HG02642 (cell line): ENCODE data around the gene KHDC1L.
"Not testable (repeated sequence)": the region's sequence is repeated elsewhere in the genome, so short reads cannot be mapped to it uniquely, and the experiment has no call there.

Experiments used
- ATAC-seq: cut with Tn5 transposase; IDR thresholded peaks from one replicate; pipeline ENCODE4 v1.9.1; 2021; ENCODE audit warnings: mild to moderate bottlenecking; ENCODE audit not compliant: unreplicated experiment, poor library complexity

The KHDC1L gene

DNA sequence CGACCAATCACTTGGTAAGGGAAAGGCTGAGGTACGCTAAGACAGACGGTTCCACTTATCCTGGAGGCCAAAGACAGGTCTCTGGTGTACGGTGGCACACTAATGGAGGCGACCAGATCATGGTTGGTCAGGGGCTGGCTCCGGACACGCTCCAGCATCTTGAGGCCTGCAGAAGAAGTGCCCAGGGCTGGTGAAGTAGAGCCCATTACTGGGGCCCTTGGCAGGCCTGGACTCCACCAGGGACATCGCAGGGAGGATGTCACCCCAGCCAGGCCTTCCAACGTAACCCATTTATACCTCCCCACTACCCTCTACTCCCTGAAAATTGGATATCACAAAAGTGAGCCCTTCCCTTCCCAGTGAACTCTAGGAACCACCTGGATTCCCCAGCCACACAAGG lies 16.2 kb downstream of the KHDC1L start:
- no peak for ATAC-seq

DNA sequence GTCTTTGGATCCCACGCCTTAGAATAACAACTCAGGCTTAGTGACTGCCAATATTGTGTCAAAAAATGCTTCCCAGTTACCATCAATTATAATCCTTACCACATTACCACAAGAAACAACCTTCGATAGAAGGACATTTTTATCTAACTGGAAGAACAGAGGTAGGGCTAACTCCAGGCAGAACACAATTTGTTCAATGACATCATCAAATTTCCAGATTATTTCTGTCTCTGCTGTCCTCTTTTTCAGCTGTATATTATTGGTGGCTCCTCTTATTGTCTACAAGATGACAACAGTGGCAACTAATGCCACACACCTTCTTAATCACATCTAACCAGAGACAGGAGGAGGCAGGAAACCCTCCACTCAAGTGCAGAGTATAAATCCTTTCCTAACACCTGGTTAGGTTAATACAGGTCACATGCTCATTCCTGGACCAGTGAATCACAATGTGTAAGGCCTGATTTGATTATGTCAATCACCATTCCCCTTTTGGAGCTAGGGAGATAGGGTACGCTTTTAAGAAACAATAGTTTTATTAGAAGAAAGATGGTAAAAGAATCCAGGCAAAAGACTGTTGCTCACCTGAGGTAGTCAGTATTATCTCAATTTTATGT lies 18.0 kb downstream of the KHDC1L start:
- ATAC-seq, result no peak

DNA sequence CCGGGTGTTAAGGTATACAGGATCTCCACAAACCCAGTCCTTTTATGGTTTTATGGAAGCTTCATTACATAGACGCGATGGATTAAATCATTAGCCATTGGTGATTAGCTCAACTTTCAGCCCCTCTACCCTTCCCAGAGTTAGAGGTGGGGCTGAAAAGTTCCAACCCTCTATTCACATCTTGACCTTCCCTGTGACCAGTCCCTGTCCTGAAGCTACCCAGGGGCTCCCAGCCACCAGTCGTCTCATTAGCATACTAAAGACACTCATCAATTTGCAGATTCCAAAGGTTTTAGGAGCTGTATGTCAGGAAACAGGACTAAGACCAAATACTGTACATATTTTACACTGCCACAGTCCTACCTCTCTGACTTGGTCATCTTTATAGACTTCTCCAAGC lies 21.0 kb downstream of the KHDC1L start:
- no peak for ATAC-seq

DNA sequence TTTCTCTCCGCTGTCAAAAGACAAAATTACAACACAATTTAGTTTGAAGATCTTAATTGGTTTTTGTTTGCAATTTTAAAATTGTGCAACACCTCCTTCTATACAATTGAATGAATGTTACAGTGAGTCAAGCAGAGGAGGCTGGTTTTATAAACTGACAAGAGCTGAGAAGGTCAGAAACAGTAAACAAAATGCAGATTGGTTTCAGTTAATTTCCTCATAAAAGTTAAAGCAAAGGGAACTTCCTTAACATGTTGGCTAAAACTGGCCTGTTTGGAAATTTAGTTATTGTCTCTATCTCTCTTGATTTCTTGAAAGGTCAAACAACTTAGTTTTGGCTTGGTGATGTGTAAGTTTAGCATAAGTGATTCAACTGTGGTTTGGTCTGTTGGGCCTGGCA lies 22.2 kb downstream of the KHDC1L start:
- no peak for ATAC-seq

DNA sequence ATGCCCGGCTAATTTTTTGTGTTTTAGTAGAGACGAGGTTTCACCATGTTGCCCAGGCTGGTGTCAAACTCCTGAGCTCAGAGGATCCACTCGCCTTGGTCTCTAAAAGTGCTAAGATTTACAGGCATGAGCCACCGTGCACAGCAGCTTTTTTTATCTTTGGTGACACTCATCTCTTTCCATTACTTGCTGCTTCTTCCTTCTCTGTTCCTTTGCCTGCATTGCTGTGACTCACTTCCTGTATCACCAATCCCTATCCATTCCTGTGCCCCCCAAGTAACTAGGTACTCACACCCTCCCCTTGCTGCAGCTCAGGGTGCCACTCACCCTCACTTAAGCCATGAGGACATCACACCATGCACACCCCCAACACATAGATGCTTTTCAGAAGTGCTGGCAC lies 24.6 kb downstream of the KHDC1L start:
- no peak for ATAC-seq

DNA sequence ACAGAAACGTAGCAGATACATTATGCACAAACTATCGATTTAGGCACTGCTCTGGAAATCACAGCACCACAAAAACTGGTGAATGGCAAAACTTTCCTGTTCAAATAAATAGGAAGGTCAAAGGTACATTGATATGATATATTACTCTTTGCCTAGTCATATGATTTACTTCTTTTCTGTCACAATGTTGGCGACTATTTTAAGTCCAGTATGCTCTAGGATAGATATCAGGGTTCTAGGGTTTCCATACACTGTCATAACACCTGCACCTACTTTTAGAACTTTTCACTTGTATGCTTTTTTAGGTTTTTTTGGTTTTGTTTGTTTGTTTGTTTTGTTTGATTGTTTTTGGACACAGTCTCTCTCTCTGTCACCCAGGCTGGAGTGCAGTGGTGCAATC lies 25.0 kb downstream of the KHDC1L start:
- no peak for ATAC-seq

DNA sequence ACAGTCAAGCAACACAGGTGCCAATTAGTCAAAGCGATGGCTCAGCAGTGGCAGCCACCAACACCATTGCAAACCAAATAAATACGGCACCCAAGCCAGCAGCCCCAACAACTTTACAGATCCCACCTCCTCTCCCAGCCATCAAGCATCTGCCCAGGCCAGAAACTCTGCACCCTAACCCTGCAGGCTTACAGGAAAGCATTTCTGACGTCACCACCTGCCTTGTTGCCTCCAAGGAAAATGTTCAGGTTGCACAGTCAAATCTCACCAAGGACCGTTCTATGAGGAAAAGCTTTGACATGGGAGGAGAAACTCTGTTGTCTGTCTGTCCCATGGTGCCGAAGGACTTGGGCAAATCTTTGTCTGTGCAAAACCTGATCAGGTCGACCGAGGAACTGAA lies 30.6 kb downstream of the KHDC1L start:
- ATAC-seq, result no peak

DNA sequence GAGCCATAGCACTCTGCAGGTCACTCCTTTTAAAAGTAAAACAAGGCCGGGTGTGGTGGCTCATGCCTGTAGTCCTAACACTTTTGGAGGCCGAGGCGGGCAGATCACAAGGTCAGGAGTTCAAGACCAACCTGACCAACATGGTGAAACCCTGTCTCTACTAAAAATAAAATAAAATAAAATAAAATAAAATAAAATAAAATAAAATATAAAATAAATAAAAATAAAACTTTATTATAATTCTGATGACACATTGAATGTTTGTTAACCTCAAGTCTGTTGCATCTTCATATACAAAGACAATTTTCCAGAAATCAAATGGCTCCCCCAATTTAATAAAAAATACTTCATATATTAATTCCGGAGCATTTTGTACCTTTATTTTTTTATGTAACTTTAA lies 32.0 kb downstream of the KHDC1L start:
- ATAC-seq, result not testable (repeated sequence)

DNA sequence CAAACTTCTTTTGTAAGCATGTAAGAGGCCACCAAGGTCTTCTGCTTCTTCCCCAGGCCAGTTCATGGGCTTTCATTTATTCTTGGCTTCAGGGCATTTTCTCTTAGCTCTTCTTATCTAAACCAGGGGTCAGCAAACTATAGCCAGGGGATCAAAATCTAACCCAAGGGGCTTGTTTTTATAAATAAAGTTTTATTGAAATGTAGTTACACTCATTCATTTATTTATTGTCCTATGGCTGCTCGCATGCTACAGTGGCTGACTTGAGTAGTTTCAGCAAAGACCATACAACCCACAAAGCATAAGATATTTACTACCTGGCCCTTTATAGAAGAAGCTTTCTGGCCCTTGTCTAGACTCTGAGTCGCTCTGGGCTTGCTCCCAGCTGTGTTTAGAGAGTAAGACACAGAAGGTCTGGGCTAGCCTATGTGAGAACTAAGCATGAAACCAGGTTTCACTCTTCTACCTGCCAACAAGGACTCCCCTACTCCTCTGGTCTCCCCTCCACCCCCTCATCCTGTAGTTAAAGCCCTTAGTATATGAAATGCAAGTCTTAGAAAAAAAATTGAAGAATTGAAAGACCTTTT lies 43.2 kb downstream of the KHDC1L start:
- peak; percentile 37 for ATAC-seq

DNA sequence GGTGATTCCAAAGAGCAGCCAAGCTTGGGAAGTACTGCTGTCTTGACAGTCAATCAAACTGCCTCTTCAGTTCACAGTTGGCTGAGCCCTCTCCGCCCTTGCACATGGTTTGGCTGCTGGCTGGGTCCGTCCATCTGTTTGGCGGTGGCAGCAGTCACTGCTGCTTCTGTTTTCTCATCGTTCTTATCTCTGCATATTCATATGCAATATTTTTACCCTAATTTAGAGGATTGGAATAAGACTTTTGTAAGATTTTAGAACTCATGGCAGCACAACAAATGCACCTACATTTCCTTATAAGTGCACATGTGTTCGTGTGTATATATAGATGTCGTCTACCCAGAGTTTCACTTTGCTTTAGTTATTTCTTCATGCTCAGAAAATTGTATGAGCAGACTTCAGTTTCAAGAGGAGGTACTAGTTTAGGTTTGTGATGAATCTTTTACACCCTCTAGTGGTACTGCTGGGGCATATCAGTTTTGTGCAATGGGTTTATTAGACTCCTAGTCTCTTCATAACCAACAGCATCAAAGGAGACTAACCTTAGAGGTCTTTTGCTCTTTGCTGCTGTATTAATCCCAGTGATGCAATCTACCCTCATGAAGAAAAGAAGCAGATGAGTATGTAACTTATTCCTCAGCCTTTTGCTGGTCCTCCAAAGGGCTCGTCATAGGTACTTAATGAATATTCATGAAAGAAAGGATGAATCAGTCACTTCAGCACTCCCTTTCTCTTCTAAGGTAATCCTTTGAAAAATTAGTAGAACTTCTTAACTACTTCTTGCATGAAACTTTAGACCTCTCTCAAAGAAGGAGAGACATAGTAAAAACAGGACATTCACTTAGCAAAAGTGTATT lies 44.3 kb downstream of the KHDC1L start:
- ATAC-seq, result peak; percentile 85

DNA sequence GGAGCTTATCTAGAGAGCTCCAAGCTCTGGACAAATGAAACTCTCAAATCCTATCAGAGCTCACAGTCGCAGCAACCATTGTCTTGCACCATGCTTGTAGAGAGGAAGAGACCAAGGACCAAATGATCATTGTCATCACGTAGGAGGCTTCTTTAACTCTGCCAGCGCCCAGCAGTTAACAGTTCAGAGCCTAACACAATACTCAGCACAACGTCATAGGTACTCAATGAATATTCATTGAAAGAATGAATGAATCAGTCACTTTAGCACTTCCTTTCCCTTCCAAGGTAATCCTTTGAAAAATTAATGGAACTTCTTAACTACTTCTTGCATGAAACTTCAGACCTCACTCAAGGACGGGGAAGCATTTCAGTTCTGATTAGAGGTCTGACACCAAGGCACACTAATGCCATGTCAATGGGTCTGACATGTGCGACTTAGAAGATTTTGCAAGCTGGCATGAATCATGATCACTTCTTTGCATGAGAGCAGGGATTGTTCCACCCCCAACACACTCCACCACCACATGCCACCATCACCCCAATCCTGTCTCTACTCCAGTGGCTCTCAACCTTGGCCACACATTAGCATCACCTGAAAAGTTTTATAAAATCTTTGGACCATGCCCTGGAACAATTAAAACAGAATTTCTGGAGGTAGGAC lies 45.1 kb downstream of the KHDC1L start:
- ATAC-seq, result no peak

DNA sequence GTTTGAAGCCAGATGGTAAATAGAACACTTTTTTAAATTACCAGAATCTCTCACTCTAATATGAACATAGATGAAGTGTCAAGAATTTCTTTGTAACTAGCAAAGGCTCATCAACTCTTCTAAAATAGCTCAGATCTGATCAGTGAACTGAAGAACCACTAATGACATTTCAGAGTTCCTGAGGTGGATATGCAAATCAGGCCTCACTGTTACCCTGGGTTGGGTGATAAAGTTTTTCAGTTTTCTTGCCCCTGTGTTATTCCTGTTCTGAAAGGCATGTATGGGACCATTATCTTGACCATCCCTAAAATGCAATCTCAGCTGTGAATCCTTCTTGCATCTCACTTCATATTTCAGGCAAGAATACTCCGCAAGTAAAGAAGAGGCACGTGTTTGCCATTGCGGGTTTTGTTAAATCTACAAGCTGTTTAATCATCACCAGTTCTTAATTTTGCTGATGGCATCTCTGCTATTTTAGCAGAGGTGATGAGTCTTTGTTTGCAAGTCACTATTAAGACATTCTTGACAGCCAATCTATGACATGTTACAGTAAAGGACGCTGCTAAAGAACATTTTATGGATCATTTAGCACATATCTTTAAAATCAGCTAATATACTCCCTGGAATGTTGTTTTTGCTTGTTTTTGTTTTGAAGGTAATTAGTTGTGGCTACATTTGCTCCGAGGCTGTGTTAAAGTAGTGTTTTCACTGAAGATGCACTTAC lies 47.9 kb downstream of the KHDC1L start:
- ATAC-seq, result peak; percentile 65

DNA sequence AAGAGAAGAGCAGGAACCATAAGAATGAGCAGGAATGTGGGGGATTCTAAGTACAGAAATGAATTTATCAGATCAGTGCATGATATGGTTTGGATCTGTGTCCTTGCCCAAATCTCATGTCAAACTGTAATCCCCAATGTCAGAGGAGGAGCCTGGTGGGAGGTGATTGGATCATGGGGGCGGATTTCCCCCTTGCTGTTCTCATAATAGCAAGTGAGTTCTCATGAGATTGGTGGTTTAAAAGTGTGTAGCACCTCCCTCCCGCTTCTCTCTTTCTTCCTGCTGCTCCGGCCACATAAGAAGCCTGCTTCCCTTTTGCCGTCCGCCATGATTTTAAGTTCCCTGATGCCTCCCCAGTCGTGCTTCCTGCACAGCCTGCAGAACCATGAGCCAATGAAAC lies 49.2 kb downstream of the KHDC1L start:
- no peak for ATAC-seq

DNA sequence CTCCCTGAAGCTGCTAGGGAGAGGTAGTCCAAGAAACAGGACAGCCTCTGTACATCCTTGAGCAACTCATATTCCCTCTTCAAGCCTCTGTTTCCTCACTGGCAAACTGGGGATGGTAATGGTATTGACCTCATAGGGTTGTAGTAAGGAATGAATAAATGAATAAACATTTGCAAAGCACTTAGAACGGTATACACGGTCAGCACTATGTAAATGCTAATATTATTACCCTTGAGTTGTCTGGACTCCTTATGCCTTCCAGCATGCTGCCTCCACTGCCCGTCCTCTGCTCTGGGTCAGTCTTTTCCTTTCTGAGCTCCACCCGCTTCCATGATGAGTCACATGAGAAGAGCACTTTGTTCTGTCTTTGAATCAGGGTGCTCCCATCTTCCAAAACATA lies 50.6 kb downstream of the KHDC1L start:
- ATAC-seq, result no peak
